ENCODE measurements around the gene VMAC.

Gene VMAC

DNA sequence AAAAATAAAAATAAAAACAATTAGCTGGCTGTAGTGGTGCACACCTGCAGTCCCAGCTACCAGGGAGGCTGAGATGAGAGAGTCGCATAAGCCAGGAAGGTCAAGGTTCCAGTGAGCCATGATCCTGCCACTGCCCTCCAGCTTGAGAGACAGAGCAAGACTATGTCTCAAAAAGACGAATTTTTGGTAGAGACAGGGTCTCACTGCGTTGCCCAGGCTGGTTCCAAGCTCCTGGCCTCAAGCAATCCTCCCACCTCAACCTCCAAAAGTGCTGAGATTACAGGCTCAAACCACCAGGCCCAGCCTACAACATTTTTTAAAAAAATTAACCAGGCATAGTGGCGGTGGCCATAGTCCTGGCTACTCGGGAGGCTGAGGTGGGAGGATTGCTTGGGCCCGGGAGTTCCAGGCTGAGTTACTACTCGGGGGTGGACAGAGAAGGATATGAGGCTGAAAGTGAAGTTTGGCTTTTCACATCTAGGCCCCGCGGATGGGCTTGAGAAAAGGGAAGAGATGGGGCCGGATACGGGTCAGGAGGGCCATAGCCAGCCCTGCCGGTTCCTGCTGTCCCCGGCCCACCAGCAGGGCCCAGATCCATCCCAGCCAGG is 11.3 kb upstream of the VMAC start:
- H3K79me2 ChIP-seq (ENCODE audit: insufficient read depth, low read length) = no peaks in the 10 kb centered on the region
- no peak overlapping the region for H3K4me2 ChIP-seq (ENCODE audit: low read depth, low read length, poor library complexity, severe bottlenecking)
- no peak overlapping the region for H3K4me3 ChIP-seq (ENCODE audit: insufficient read depth, low read length, poor library complexity, severe bottlenecking)
- H4K20me1 ChIP-seq (ENCODE audit: low read depth, low read length) = no peaks in the 10 kb centered on the region
- H3F3A ChIP-seq (ENCODE audit: insufficient read depth) = no peaks in the 10 kb centered on the region
- no peaks in the 10 kb centered on the region for H3K9me3 ChIP-seq (ENCODE audit: insufficient read depth, low read length)
- no peaks in the 10 kb centered on the region for H3K9me2 ChIP-seq (replicated peaks; ENCODE audit: insufficient read depth, low read length)
- no peak overlapping the region for H3K9ac ChIP-seq (ENCODE audit: low read length)
- no peak for TF ChIP-seq EZH2phosphoT487 (conservative IDR thresholded peaks at IDR 0.05; ENCODE audit: low read length)
- TF ChIP-seq, protein P1, sequence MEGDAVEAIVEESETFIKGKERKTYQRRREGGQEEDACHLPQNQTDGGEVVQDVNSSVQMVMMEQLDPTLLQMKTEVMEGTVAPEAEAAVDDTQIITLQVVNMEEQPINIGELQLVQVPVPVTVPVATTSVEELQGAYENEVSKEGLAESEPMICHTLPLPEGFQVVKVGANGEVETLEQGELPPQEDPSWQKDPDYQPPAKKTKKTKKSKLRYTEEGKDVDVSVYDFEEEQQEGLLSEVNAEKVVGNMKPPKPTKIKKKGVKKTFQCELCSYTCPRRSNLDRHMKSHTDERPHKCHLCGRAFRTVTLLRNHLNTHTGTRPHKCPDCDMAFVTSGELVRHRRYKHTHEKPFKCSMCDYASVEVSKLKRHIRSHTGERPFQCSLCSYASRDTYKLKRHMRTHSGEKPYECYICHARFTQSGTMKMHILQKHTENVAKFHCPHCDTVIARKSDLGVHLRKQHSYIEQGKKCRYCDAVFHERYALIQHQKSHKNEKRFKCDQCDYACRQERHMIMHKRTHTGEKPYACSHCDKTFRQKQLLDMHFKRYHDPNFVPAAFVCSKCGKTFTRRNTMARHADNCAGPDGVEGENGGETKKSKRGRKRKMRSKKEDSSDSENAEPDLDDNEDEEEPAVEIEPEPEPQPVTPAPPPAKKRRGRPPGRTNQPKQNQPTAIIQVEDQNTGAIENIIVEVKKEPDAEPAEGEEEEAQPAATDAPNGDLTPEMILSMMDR (IDR thresholded peaks at IDR 0.05; ENCODE audit: insufficient read depth, low read length, poor library complexity, severe bottlenecking) = no peak
- no peak overlapping the region for H2AFZ ChIP-seq (ENCODE audit: low read depth, low read length, severe bottlenecking)
- H3K27ac ChIP-seq (ENCODE audit: low read depth, low read length) = no peak overlapping the region
- H3K36me3 ChIP-seq (ENCODE audit: low read length) = no peaks in the 10 kb centered on the region
- no peaks in the 10 kb centered on the region for H3K27me3 ChIP-seq (ENCODE audit: low read length)

DNA sequence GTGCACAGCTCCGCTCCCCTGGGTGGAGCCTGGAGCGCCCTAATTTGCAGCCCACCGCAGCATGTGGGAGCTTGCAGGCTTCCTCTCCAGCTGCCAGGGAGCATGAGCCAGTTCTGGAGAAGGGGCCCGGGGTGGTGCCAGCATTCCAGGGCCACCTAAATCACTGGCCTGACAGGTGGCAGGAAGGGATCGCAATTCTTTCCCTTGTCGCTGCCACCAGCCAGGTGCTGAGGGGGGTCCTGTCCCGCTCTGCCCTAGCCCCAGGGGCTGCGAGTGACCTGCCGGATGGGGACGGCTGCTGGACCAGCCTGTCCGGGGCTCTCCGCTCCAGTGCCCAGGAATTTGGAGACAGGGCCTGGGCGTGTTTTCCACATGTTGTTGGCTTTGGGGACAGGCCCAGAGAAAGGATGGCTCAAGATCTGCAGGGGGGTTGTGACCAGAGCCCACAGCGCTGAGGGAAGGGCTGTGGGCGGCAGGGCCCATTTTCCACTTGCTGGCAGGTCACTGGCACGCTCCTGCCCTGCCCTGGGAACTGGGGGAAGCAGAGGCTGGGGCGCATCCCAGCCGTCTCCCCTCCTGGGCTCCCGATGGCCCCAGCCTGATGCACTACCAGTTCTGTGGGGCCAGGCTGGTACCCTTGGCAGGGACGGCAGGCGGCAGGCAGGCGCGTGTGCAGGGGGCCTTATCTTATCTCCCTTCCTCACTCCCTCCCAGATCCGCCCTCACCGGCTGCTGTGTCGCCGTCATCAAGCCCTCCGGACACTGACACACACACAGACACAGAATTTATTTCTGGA is 10.6 kb upstream of the VMAC start:
- H3K36me3 ChIP-seq (ENCODE audit: low read length) = no peaks in the 10 kb centered on the region

DNA sequence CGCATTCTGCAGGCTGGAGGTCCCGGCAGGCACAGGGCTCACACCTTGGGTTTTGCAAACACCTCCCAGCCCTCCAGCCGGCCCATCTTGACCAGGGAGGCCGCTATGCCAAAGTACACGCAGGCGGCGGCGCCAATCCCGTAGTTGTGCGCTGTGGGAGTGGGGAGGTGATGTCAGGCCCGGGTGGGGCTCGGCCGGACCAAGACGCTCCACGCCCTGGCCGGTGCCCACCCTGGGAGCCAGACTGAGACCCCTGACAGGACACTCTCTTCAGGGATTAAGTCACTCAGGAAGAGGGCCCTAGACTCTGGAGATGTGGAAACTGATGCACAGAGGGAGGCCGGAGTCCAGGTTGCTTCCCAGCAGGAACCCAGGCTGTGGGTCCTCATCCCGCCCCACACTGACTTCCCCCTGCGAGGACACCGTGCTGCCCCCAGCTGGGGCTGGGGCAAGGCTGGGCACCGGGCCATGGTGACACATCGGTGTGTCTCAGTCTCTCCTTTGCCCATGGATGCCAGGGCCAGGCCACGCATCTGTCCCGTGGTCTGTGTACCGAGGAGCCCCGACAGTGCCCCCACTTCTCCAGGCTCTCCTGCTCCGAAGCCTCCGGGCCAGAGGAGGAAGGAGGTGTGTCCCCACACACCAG is 9.8 kb upstream of the VMAC start:
- Histone ChIP-seq H4K20me1 (ENCODE audit: low read depth, low read length) (no peaks in the 10 kb centered on the region), H3K9ac (ENCODE audit: low read length) (no peak overlapping the region)

More for the DNA sequence above, 10.6 kb upstream of the VMAC start:
- Histone ChIP-seq H3K79me2 (ENCODE audit: insufficient read depth, low read length) (no peaks in the 10 kb centered on the region), H3K27ac (ENCODE audit: low read depth, low read length) (no peak overlapping the region), H3K4me2 (ENCODE audit: low read depth, low read length, poor library complexity, severe bottlenecking) (no peak overlapping the region), H3K9me3 (ENCODE audit: insufficient read depth, low read length) (no peaks in the 10 kb centered on the region), H3F3A (ENCODE audit: insufficient read depth) (no peaks in the 10 kb centered on the region), H4K20me1 (ENCODE audit: low read depth, low read length) (no peaks in the 10 kb centered on the region), H3K4me3 (ENCODE audit: insufficient read depth, low read length, poor library complexity, severe bottlenecking) (no peak overlapping the region), H3K9ac (ENCODE audit: low read length) (no peak overlapping the region), H2AFZ (ENCODE audit: low read depth, low read length, severe bottlenecking) (no peak overlapping the region), H3K27me3 (ENCODE audit: low read length) (no peaks in the 10 kb centered on the region), H3K9me2 (replicated peaks; ENCODE audit: insufficient read depth, low read length) (no peaks in the 10 kb centered on the region)
- no peak for TF ChIP-seq EZH2phosphoT487 (conservative IDR thresholded peaks at IDR 0.05; ENCODE audit: low read length)
- TF ChIP-seq, protein P1 (IDR thresholded peaks at IDR 0.05; ENCODE audit: insufficient read depth, low read length, poor library complexity, severe bottlenecking) = no peak

More for the DNA sequence above, 9.8 kb upstream of the VMAC start:
- TF ChIP-seq, protein P1 (IDR thresholded peaks at IDR 0.05; ENCODE audit: insufficient read depth, low read length, poor library complexity, severe bottlenecking) = no peak
- no peak for TF ChIP-seq EZH2phosphoT487 (conservative IDR thresholded peaks at IDR 0.05; ENCODE audit: low read length)
- no peaks in the 10 kb centered on the region for H3K27me3 ChIP-seq (ENCODE audit: low read length)
- H3K9me2 ChIP-seq (replicated peaks; ENCODE audit: insufficient read depth, low read length) = no peaks in the 10 kb centered on the region
- H3K9me3 ChIP-seq (ENCODE audit: insufficient read depth, low read length) = no peaks in the 10 kb centered on the region
- H2AFZ ChIP-seq (ENCODE audit: low read depth, low read length, severe bottlenecking) = no peak overlapping the region
- H3K4me3 ChIP-seq (ENCODE audit: insufficient read depth, low read length, poor library complexity, severe bottlenecking) = no peak overlapping the region
- no peak overlapping the region for H3K4me2 ChIP-seq (ENCODE audit: low read depth, low read length, poor library complexity, severe bottlenecking)
- H3K27ac ChIP-seq (ENCODE audit: low read depth, low read length) = no peak overlapping the region
- no peaks in the 10 kb centered on the region for H3F3A ChIP-seq (ENCODE audit: insufficient read depth)
- peaks cover 2% of the 10 kb centered on the region for H3K79me2 ChIP-seq (ENCODE audit: insufficient read depth, low read length)
- H3K36me3 ChIP-seq (ENCODE audit: low read length) = no peaks in the 10 kb centered on the region
